Astrocyte (in vitro differentiated cells and primary cell): ENCODE measurements around the gene NR6A1.

Source experiments
- CTCF ChIP-seq: IDR thresholded peaks from 2 replicates; pipeline ENCODE4 v1.5.1; 2011; ENCODE audit warnings: low read depth, mild to moderate bottlenecking, inconsistent platforms, low read length, moderate library complexity; ENCODE audit not compliant: insufficient read depth
- EZH2 ChIP-seq: IDR thresholded peaks from 2 replicates; pipeline ENCODE4 v1.6.1; 2012; ENCODE audit warnings: mild to moderate bottlenecking, low read length, inconsistent platforms; ENCODE audit not compliant: insufficient read depth

GRCh38 chr9:124501771-124502320 lies 269.3 kb downstream of the NR6A1 start:
- TF ChIP-seq CTCF (no peak), EZH2 (no peak)
